Ammon's horn (tissue), 1 donor: ENCODE measurements around the gene ZCCHC14.

Source experiments
- DNase-seq: peaks from one replicate; pipeline ENCODE4 v3.0.0-alpha.2; 2016; ENCODE audit warnings: low spot score

The ZCCHC14 gene

DNA sequence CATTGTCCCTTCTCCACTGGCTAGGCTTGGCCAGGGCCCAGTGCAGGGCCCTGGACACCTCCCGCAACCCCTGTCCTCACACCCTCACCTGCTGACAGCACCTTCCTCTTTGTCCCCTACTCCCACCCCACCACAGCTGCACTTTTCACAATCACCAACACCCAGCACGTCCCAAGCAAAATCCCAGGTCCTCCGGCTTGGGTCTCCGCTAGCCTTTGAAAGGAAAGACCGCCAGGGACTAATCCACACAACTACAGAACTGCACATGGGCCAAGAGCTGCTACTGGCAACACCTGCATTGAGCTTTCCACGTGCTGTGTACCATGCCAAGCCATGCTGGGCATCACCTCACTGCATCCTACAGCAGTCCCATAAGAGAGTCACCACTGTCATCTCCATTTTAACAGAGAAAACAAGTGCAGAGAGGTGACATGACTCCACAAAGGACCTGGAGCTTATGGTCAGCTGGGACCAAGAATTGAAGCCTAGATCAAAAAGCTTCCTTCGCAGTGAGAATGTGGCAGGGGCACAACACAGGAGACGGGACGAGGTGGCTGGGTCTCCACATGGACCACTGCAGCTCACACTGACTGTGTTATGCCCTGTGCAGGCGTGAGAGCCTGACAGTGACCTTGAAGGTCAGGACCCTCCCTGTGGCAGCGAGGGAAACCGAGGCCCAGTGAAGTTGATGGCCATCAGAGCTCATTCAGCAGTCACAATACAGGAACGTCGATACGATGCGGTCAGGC, 131.8 kb downstream of the ZCCHC14 start:
- no peak for DNase-seq

DNA sequence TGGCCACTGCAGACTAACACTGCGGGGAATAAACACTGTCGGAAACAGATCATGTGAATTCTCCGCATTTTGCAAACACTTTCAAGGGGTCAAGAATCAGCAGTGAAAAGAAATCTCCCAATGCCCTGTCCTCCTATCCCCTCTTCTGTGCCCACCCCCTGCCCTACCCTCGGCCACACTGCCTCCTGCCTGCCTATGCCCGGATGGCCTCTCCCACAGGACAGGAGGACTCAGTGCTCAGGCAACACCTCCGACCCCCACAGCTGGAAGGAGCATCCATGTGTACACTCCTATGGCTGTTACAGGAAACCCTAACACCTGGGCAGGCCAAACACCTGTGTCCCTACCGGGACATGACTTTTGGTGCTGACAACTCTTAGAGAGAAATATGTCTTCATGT, 133.7 kb downstream of the ZCCHC14 start:
- DNase-seq: no peak

DNA sequence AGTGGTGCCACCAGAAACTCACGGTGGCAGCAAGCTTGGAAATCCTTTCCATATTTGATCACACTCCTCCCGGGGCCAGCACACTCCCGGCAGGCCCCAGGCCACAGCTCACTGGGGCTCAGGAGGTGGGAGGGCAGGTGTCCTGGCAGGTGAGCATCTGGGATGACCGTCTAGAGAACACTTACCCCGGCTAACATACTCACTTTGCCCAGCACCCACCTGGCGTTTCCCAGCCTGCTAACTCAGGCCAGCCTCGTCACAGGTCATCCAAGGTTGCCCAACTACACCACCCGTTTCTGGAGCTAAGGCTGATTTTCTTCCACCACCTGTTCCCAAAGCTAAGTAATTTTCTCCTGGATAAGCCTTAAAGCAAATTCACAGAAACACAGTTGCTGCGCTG, 134.1 kb downstream of the ZCCHC14 start:
- DNase-seq: no peak

DNA sequence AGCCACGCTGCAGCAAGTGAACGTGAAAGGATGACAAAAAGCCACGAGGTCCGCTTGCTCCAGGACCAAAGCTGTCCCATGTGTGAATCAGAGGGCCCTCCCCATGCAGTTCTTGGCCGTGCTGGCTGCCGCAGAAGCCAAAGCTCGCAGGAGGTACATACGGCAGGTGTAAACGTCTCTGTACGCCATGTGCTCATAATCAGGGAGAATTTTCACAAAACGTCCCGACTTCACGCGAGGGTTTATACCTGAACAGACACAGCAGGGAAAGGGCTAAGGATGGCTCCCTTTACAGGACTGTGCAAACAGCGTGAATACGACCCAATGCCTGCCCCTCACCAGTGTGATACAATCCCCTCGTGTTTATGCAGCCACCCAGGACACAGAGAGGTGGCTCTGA, 134.6 kb downstream of the ZCCHC14 start:
- DNase-seq: no peak

DNA sequence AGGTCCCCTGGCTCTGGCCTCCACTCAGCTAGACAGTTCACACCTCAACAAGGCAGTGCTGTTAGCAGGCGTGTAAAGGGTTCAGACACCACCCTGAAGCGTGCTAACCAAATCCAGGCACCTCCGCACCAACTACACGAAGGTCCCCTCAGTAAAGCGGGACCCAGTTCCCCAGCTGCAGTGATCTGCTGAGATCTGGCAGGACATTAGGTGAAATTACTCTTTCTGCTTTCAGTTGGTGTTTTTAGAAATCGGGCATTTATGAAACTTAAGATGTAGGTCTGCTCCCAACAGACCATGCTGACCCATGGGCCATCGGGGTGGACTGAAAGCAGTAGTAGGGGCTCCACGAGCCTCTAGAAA, 136.4 kb downstream of the ZCCHC14 start:
- no peak for DNase-seq
